GM18868 (cell line): ENCODE measurements around the gene APCDD1L.
"Not testable (repeated sequence)": the region's sequence is repeated elsewhere in the genome, so short reads cannot be mapped to it uniquely, and the experiment has no call there.

ENCODE experiments used
- ATAC-seq: cut with Tn5 transposase; IDR thresholded peaks from one replicate; pipeline ENCODE4 v1.9.1; 2021; ENCODE audit warnings: mild to moderate bottlenecking, moderate library complexity; ENCODE audit not compliant: unreplicated experiment

APCDD1L gene

GRCh38 chr20:58518387-58518786 is 3.2 kb upstream of the APCDD1L start:
- ATAC-seq = no peak

GRCh38 chr20:58514321-58515232 is 622 bp downstream of the APCDD1L start:
- no peak for ATAC-seq

GRCh38 chr20:58513580-58514285 is 1.5 kb downstream of the APCDD1L start:
- ATAC-seq = no peak

- no peak for ATAC-seq
These were observed 2.2 kb downstream of the APCDD1L start for GRCh38 chr20:58512808-58513552.

- ATAC-seq = no peak
These were observed 3.3 kb downstream of the APCDD1L start for GRCh38 chr20:58511861-58512260.

GRCh38 chr20:58511364-58511763 is 3.8 kb downstream of the APCDD1L start:
- no peak for ATAC-seq

GRCh38 chr20:58510921-58511320 is 4.3 kb downstream of the APCDD1L start:
- ATAC-seq = no peak

- ATAC-seq = no peak
These were observed 6.3 kb downstream of the APCDD1L start for GRCh38 chr20:58508762-58509395.

- ATAC-seq = not testable (repeated sequence)
These were observed 8.2 kb downstream of the APCDD1L start for GRCh38 chr20:58506999-58507398.

GRCh38 chr20:58504566-58504965 is 10.6 kb downstream of the APCDD1L start:
- ATAC-seq = no peak

GRCh38 chr20:58503668-58504067 is 11.5 kb downstream of the APCDD1L start:
- ATAC-seq = no peak

GRCh38 chr20:58500256-58500655 is 14.9 kb downstream of the APCDD1L start:
- ATAC-seq = no peak

GRCh38 chr20:58498470-58499068 is 16.6 kb downstream of the APCDD1L start:
- ATAC-seq = no peak

GRCh38 chr20:58497724-58498469 is 17.3 kb downstream of the APCDD1L start:
- ATAC-seq = no peak

GRCh38 chr20:58497076-58497641 is 18.0 kb downstream of the APCDD1L start:
- no peak for ATAC-seq

GRCh38 chr20:58496429-58496769 is 18.8 kb downstream of the APCDD1L start:
- ATAC-seq = no peak

GRCh38 chr20:58495623-58496428 is 19.4 kb downstream of the APCDD1L start:
- ATAC-seq = no peak

- no peak for ATAC-seq
These were observed 20.1 kb downstream of the APCDD1L start for GRCh38 chr20:58494923-58495622.
